Endothelial cell of umbilical vein (primary cell): ENCODE results near the gene TACC3. TPM values are rescaled to one million over a fixed set of nuclear protein-coding genes. Genes with fewer than 3 reads are reported as not detected.

Experiments used
- BruUV-seq: library from RNA; stranded (reverse); fragments of 400-500 nt; replicated peaks from 2 replicates; lab custom pipeline; 2021; lab: Mats Ljungman, UMichigan
- CTCF ChIA-PET: fragments of 300-600, 350-600 bp; sonication (Branson Sonifier 250); formaldehyde crosslinking; loops from one replicate; lab custom pipeline; 2021; ENCODE audit warnings: antibody characterized with exemption, inconsistent platforms; lab: Charles Lee
- POLR2A ChIA-PET: fragments of 300-600, 350-600 bp; sonication (Branson Sonifier 250); formaldehyde crosslinking; loops from one replicate; lab custom pipeline; 2021; ENCODE audit warnings: antibody characterized with exemption, inconsistent platforms; lab: Charles Lee
- DNase-seq: peaks from one replicate; pipeline ENCODE4 v3.0.0-alpha.2; 2011; ENCODE audit warnings: low read depth, low spot score
- FAIRE-seq: peaks from 2 replicates; lab custom pipeline; 2011; peaks lifted over from hg19 to GRCh38; lab: Jason Lieb, UNC
- H2AFZ ChIP-seq: 2 replicates; pipeline ENCODE4 v1.6.0; 2012; ENCODE audit warnings: low read depth, low read length, control low read depth, inconsistent platforms
- H3K27ac ChIP-seq: 2 replicates; pipeline ENCODE4 v1.5.1; 2011; ENCODE audit warnings: low read depth, mild to moderate bottlenecking, control low read depth, low read length, moderate library complexity; ENCODE audit not compliant: insufficient read depth
- H3K27me3 ChIP-seq, 2 experiments: 2 replicates each; pipeline versions ENCODE4 v1.6.0 to v1.6.1; 2011; ENCODE audit warnings: low read length in 2 of 2, mixed read lengths in 1 of 2; ENCODE audit not compliant: control insufficient read depth in 2 of 2, insufficient read depth in 2 of 2
- H3K36me3 ChIP-seq, 2 experiments: 2 replicates in 1 of 2; 3 replicates in 1 of 2; pipeline ENCODE4 v1.5.1; 2011; ENCODE audit warnings: low read length in 2 of 2, mild to moderate bottlenecking in 1 of 2, moderate library complexity in 1 of 2; ENCODE audit not compliant: control insufficient read depth in 2 of 2, insufficient read depth in 2 of 2; ENCODE audit errors: extremely low read depth in 1 of 2
- H3K4me1 ChIP-seq: 3 replicates; pipeline ENCODE4 v1.5.1; 2011; ENCODE audit warnings: mild to moderate bottlenecking, low read length; ENCODE audit not compliant: control insufficient read depth, insufficient read depth; ENCODE audit errors: extremely low read depth
- H3K4me2 ChIP-seq: 2 replicates; pipeline ENCODE4 v1.6.1; 2011; ENCODE audit warnings: low read length, control low read depth, mixed read lengths; ENCODE audit not compliant: insufficient read depth
- H3K4me3 ChIP-seq, 3 experiments: fragments of 200-600 bp in 1 of 3; sonication (generic), shearing (Covaris generic) in 1 of 3; replicated peaks in 1 of 3; 2 replicates each; pipeline ENCODE4 v1.5.1; 2011 to 2016; ENCODE audit warnings: control low read depth in 3 of 3, low read length in 3 of 3, mild to moderate bottlenecking in 2 of 3, inconsistent platforms in 1 of 3, low read depth in 1 of 3, moderate library complexity in 1 of 3; ENCODE audit not compliant: insufficient read depth in 1 of 3
- H3K79me2 ChIP-seq: 2 replicates; pipeline ENCODE4 v1.6.0; 2012; ENCODE audit warnings: low read length, inconsistent platforms; ENCODE audit not compliant: control insufficient read depth, insufficient read depth
- H3K9ac ChIP-seq: replicated peaks from 2 replicates; pipeline ENCODE3; 2011; ENCODE audit warnings: low read length, control low read depth; ENCODE audit not compliant: insufficient read depth; ENCODE audit errors: extremely low read depth
- H3K9me1 ChIP-seq: replicated peaks from 3 replicates; pipeline ENCODE4 v1.6.0; 2011; ENCODE audit warnings: mild to moderate bottlenecking, low read length; ENCODE audit not compliant: control insufficient read depth, insufficient read depth; ENCODE audit errors: extremely low read depth
- H3K9me3 ChIP-seq: replicated peaks from 2 replicates; pipeline ENCODE4 v1.5.1; 2012; ENCODE audit warnings: low read length, inconsistent platforms; ENCODE audit not compliant: control insufficient read depth, insufficient read depth
- H4K20me1 ChIP-seq: replicated peaks from 2 replicates; pipeline ENCODE3; 2011; ENCODE audit warnings: mild to moderate bottlenecking, low read length; ENCODE audit not compliant: control insufficient read depth, insufficient read depth; ENCODE audit errors: extremely low read depth
- EZH2 ChIP-seq: IDR thresholded peaks from 2 replicates; pipeline ENCODE4 v1.6.1; 2012; ENCODE audit warnings: borderline replicate concordance, low read depth, mild to moderate bottlenecking, moderate library complexity, low read length, inconsistent platforms; ENCODE audit not compliant: severe bottlenecking
- FOS ChIP-seq: IDR thresholded peaks from 2 replicates; pipeline ENCODE4 v1.6.1; 2011; ENCODE audit warnings: mild to moderate bottlenecking, low read length, moderate library complexity, borderline replicate concordance; ENCODE audit not compliant: insufficient read depth
- GATA2 ChIP-seq: IDR thresholded peaks from 2 replicates; pipeline ENCODE4 v1.7.0; 2011; ENCODE audit warnings: low read depth, mild to moderate bottlenecking, moderate library complexity, mixed read lengths, low read length; ENCODE audit not compliant: insufficient read length, insufficient read depth
- JUN ChIP-seq: IDR thresholded peaks from 2 replicates; pipeline ENCODE4 v1.6.1; 2011; ENCODE audit warnings: borderline replicate concordance, low read depth; ENCODE audit not compliant: insufficient read length, insufficient read depth
- MYC ChIP-seq: IDR thresholded peaks from one replicate; pipeline ENCODE4 v1.6.1; 2011; ENCODE audit warnings: mild to moderate bottlenecking, low read depth, low read length
- POLR2A ChIP-seq: IDR thresholded peaks from 2 replicates; pipeline ENCODE4 v1.6.1; 2012; ENCODE audit warnings: low read depth, mild to moderate bottlenecking, control low read depth, low read length
- POLR2AphosphoS5 ChIP-seq: IDR thresholded peaks from 2 replicates; pipeline ENCODE4 v1.6.1; 2012; ENCODE audit warnings: low read depth, mild to moderate bottlenecking, control low read depth, low read length, moderate library complexity; ENCODE audit not compliant: insufficient read depth
- dilution Hi-C: fragments of 300-500 bp; cut with MboI; formaldehyde crosslinking; loops from one replicate; pipeline ENCODE4 v1.15.0; 2019; ENCODE audit warnings: low sequenced_read_pairs; ENCODE audit not compliant: extremely low pct_ligation_motif_present
- intact Hi-C: fragments of 100-400 bp; cut with micrococcal nuclease; formaldehyde crosslinking; loops from one replicate; pipeline ENCODE4 v1.10.0; 2022
- polyA plus RNA-seq, 4 experiments: library from polyadenylated mRNA; depleted of rRNA in 3 of 4; stranded (reverse) in 3 of 4; unstranded in 1 of 4; fragments of >200 nt; gene quantifications; 2 replicates each; pipeline versions ENCODE4 v1.2.1 to v1.2.3, GENCODE V29; 2011 to 2012; ENCODE audit warnings: missing spikeins in 1 of 4
- total RNA-seq: library from RNA; stranded (reverse); gene quantifications from 2 replicates; pipeline ENCODE4 v1.2.3, GENCODE V29; 2021
- TF ChIP-seq, protein P1 (sequence below), 2 donors: IDR thresholded peaks; 1 replicate in 1 of 2; 2 replicates in 1 of 2; pipeline ENCODE4 v1.5.1; 2011; ENCODE audit warnings: low read length in 2 of 2, mild to moderate bottlenecking in 2 of 2, moderate library complexity in 2 of 2, control low read depth in 1 of 2, inconsistent platforms in 1 of 2, low read depth in 1 of 2; ENCODE audit not compliant: insufficient read depth in 1 of 2; ENCODE audit errors: extremely low read depth in 1 of 2
- TF ChIP-seq, protein P2 (sequence below): IDR thresholded peaks from 2 replicates; pipeline ENCODE4 v1.6.1; 2011; ENCODE audit not compliant: insufficient read depth, insufficient read length

Gene TACC3
- total and polyA plus RNA-seq, 2 donors (not counting 3 experiments of a cell fraction or from before 2014, with no cell fraction given): 54.5 to 135 TPM

DNA sequence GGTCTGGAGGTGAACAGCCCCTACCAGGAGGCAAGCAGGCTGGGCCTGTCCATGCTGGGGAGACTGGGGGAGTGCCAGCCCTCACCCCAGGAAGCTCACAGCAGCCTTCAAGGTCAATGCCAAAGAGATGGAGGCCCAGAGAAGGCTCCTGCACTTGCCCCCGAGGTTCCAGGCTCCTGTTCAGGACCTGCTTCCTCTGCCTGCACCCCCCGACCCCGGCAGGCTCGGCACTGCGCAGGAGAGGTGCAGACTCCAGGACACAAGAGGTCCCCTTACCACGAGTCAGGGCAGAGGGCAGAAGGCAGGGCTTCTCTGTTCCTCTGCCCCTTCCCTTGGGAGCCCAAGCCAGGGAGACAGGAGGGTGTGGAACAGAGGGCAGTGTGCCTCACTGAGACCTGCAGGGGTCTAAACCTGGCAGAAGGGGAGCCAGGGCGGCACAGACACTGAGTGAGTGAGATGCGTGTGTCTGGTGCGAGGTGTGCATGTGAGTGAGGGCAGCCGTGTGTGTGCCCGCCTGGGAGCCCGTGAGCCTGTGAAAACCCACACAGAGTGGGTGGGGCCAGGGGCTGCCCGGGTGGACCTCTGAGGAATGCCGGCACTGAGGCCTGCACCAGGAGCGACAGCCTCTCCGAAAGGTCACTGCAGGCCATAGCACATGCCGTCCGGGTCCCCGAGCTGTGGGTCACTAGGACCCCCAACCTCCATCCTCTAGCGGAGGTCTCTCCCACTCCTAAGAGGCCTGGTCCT is 41.1 kb downstream of the TACC3 start:
- Histone ChIP-seq H3K9me1 (no peaks in the 10 kb centered on the region), H2AFZ (no peak overlapping the region), H3K27ac (no peak overlapping the region), H3K9me3 (no peaks in the 10 kb centered on the region), H4K20me1 (no peaks in the 10 kb centered on the region), H3K4me3 (no peak overlapping the region), H3K4me2 (no peak overlapping the region), H3K79me2 (no peaks in the 10 kb centered on the region), H3K9ac (no peak overlapping the region), H3K36me3 (no peaks in the 10 kb centered on the region), H3K4me1 (peaks cover 9% of the 10 kb centered on the region), H3K27me3 (no peaks in the 10 kb centered on the region)
- TF ChIP-seq JUN (no peak), MYC (no peak), POLR2AphosphoS5 (no peak)
- intact Hi-C loops: no loop called here
- dilution Hi-C loops: no loop called here
- CTCF ChIA-PET: interaction anchor here (0.7 kb wide), 2 partner anchors 29 to 47 kb away, joined by 3 read pairs; no protein-coding TSS in a partner anchor
- DNase-seq (no peak), FAIRE-seq (no peak)
- POLR2A ChIA-PET: no interaction called here
- BruUV-seq: no TSS peak

- POLR2A ChIA-PET: no interaction called here
- Histone ChIP-seq H2AFZ (peak overlapping the region; percentile 40), H3K27me3 (no peaks in the 10 kb centered on the region), H3K4me1 (peaks cover 9% of the 10 kb centered on the region), H3K9ac (no peak overlapping the region), H3K4me2 (no peak overlapping the region), H3K4me3 (no peak overlapping the region), H3K36me3 (no peaks in the 10 kb centered on the region), H3K79me2 (no peaks in the 10 kb centered on the region), H4K20me1 (no peaks in the 10 kb centered on the region), H3K9me1 (no peaks in the 10 kb centered on the region), H3K27ac (no peak overlapping the region), H3K9me3 (no peaks in the 10 kb centered on the region)
- no TSS peak for BruUV-seq
- DNase-seq (no peak), FAIRE-seq (no peak)
- dilution Hi-C loops: no loop called here
- TF ChIP-seq, protein P1, sequence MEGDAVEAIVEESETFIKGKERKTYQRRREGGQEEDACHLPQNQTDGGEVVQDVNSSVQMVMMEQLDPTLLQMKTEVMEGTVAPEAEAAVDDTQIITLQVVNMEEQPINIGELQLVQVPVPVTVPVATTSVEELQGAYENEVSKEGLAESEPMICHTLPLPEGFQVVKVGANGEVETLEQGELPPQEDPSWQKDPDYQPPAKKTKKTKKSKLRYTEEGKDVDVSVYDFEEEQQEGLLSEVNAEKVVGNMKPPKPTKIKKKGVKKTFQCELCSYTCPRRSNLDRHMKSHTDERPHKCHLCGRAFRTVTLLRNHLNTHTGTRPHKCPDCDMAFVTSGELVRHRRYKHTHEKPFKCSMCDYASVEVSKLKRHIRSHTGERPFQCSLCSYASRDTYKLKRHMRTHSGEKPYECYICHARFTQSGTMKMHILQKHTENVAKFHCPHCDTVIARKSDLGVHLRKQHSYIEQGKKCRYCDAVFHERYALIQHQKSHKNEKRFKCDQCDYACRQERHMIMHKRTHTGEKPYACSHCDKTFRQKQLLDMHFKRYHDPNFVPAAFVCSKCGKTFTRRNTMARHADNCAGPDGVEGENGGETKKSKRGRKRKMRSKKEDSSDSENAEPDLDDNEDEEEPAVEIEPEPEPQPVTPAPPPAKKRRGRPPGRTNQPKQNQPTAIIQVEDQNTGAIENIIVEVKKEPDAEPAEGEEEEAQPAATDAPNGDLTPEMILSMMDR (IDR thresholded peaks at IDR 0.05; ENCODE audit: extremely low read depth in 1 of 2, insufficient read depth in 1 of 2, low read depth in 1 of 2, low read length in 2 of 2): no peak
- TF ChIP-seq GATA2 (no peak), EZH2 (no peak), JUN (no peak), POLR2AphosphoS5 (no peak), POLR2A (no peak), MYC (no peak), FOS (no peak)
- TF ChIP-seq, protein P2, sequence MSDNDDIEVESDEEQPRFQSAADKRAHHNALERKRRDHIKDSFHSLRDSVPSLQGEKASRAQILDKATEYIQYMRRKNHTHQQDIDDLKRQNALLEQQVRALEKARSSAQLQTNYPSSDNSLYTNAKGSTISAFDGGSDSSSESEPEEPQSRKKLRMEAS: no peak
- intact Hi-C loops: no loop called here
- CTCF ChIA-PET: interaction anchor here (0.6 to 0.7 kb wide), 3 partner anchors 20 to 46 kb away, joined by 3 read pairs; no protein-coding TSS in a partner anchor
Measured at GRCh38 chr4:1763070-1763549, 41.8 kb downstream of the TACC3 start.
